H1 (cell line): ENCODE data around the gene PLPP2. TPM values are rescaled to one million over a fixed set of nuclear protein-coding genes. Genes with fewer than 3 reads are reported as not detected.

ENCODE experiments used
- KDM4A ChIP-seq: IDR thresholded peaks from one replicate; pipeline ENCODE4 v1.7.1; 2012; ENCODE audit warnings: low read depth, mild to moderate bottlenecking, moderate library complexity, low read length, inconsistent platforms; ENCODE audit not compliant: severe bottlenecking
- MAFK ChIP-seq: IDR thresholded peaks from 2 replicates; pipeline ENCODE4 v1.6.1; 2012; ENCODE audit warnings: low read depth, mild to moderate bottlenecking, improper control_type of control experiment, low read length
- SP1 ChIP-seq: IDR thresholded peaks from 2 replicates; pipeline ENCODE4 v1.6.1; 2011; ENCODE audit warnings: low read depth, low read length
- polyA plus RNA-seq, 7 experiments: library from polyadenylated mRNA; depleted of rRNA in 3 of 7; stranded (reverse) in 5 of 7; unstranded in 2 of 7; fragments of >200 nt in 5 of 7; fragments of 200-250 nt in 2 of 7; gene quantifications; 1 replicate in 5 of 7; 2 replicates in 1 of 7; 4 replicates in 1 of 7; pipeline versions ENCODE4 v1.2.1 to v1.2.3, GENCODE V29; 2011 to 2013; ENCODE audit warnings: missing spikeins in 2 of 7, mixed read lengths in 2 of 7
- total RNA-seq: library from RNA; stranded (reverse); fragmentation: NEBNext Ultra II Directional; extraction: Animal tissue kit (Norgen Biotek cat#: 25700); gene quantifications from 2 replicates; pipeline ENCODE4 v1.2.1, GENCODE V29; 2021
- TF ChIP-seq, protein P1 (sequence below), 3 experiments: IDR thresholded peaks; 1 replicate in 2 of 3; 2 replicates in 1 of 3; pipeline versions ENCODE4 v1.5.1 to v1.6.1; 2011; ENCODE audit warnings: low read length in 3 of 3, mild to moderate bottlenecking in 3 of 3, inconsistent platforms in 2 of 3, low read depth in 1 of 3, moderate library complexity in 1 of 3; ENCODE audit not compliant: insufficient read depth in 1 of 3; ENCODE audit errors: control extremely low read depth in 1 of 3

PLPP2 gene
- total and polyA plus RNA-seq, 2 of the 8 experiments (the other 6 are each of a cell fraction or from before 2014, with no cell fraction given) = 101 to 195 TPM

DNA sequence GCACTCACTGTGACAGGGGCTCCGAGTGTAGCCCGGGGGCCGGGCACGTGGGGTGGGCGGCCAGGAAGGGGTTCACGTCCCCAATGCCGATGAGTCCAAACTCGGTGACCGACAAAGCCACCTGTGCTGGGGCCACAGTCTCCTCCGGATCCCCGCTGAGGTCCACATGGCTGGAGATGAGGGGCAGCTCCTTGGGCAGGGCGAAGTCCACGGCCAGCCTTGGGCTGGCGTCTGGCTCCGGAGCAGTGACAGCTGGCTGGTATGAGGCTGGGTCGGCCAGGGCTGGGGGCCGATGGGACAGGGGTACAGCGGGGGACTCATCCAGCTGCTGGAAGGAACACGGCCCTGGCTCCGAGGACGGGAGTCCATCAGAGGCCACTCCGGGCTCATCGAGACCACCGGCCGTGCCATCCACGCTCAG is 15.9 kb upstream of the PLPP2 start (continued):
- TF ChIP-seq, protein P1, sequence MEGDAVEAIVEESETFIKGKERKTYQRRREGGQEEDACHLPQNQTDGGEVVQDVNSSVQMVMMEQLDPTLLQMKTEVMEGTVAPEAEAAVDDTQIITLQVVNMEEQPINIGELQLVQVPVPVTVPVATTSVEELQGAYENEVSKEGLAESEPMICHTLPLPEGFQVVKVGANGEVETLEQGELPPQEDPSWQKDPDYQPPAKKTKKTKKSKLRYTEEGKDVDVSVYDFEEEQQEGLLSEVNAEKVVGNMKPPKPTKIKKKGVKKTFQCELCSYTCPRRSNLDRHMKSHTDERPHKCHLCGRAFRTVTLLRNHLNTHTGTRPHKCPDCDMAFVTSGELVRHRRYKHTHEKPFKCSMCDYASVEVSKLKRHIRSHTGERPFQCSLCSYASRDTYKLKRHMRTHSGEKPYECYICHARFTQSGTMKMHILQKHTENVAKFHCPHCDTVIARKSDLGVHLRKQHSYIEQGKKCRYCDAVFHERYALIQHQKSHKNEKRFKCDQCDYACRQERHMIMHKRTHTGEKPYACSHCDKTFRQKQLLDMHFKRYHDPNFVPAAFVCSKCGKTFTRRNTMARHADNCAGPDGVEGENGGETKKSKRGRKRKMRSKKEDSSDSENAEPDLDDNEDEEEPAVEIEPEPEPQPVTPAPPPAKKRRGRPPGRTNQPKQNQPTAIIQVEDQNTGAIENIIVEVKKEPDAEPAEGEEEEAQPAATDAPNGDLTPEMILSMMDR (IDR thresholded peaks at IDR 0.05; ENCODE audit: control extremely low read depth in 1 of 3, insufficient read depth in 1 of 3, low read depth in 1 of 3, low read length in 3 of 3) = no peak
- TF ChIP-seq KDM4A = no peak
- TF ChIP-seq SP1 = no peak
- no peak for TF ChIP-seq MAFK
